ENCODE measurements around the gene AKNAD1.

- TF ChIP-seq CTCF (IDR thresholded peaks at IDR 0.05; ENCODE audit: low read depth, low read length) (no peak), POLR2A (IDR thresholded peaks at IDR 0.05; ENCODE audit: extremely low read depth, insufficient read length) (no peak), MAX (IDR thresholded peaks at IDR 0.05; ENCODE audit: low read depth, low read length) (no peak), MYC (IDR thresholded peaks at IDR 0.05; ENCODE audit: low read depth, low read length) (no peak)
Observed at GRCh38 chr1:108847494-108847893, 9.4 kb downstream of the AKNAD1 start.
